H1 (cell line): ENCODE data around the gene DDX31. TPM values are rescaled to one million over a fixed set of nuclear protein-coding genes. Genes with fewer than 3 reads are reported as not detected.

Source experiments
- CTCF ChIA-PET: fragments of 300-600 bp; sonication (Branson Sonifier 250); formaldehyde crosslinking; loops from one replicate; lab custom pipeline; 2021; ENCODE audit not compliant: partially characterized antibody; lab: Charles Lee
- POLR2A ChIA-PET: fragments of 300-600 bp; sonication (Branson Sonifier 250); formaldehyde crosslinking; loops from one replicate; lab custom pipeline; 2021; ENCODE audit warnings: inconsistent platforms; ENCODE audit not compliant: partially characterized antibody; lab: Charles Lee
- DNase-seq, 2 experiments: peaks; one replicate each; pipeline versions ENCODE4 v3.0.0 to v3.0.0-alpha.2; 2010 to 2022; ENCODE audit warnings: low spot score in 2 of 2, low read depth in 1 of 2, mixed read lengths in 1 of 2
- FAIRE-seq: peaks from 2 replicates; lab custom pipeline; 2011; peaks lifted over from hg19 to GRCh38; lab: Jason Lieb, UNC
- H2AFZ ChIP-seq: 2 replicates; pipeline ENCODE4 v1.8.1; 2012; ENCODE audit warnings: low read length, inconsistent platforms
- H2AK5ac ChIP-seq: 2 replicates; pipeline ENCODE4 v1.6.1; 2013; ENCODE audit warnings: low read depth, low read length
- H2BK120ac ChIP-seq: replicated peaks from 2 replicates; pipeline ENCODE3; 2013; ENCODE audit warnings: low read depth, low read length, inconsistent platforms
- H2BK12ac ChIP-seq: 2 replicates; pipeline ENCODE4 v1.6.1; 2013; ENCODE audit warnings: low read depth, low read length
- H2BK15ac ChIP-seq: 2 replicates; pipeline ENCODE4 v1.6.1; 2013; ENCODE audit warnings: low read length
- H2BK20ac ChIP-seq: 2 replicates; pipeline ENCODE4 v1.6.1; 2013; ENCODE audit warnings: low read length
- H2BK5ac ChIP-seq: 2 replicates; pipeline ENCODE4 v1.6.1; 2013; ENCODE audit warnings: low read depth, low read length
- H3K14ac ChIP-seq: 2 replicates; pipeline ENCODE4 v1.6.1; 2013; ENCODE audit warnings: inconsistent platforms; ENCODE audit not compliant: insufficient read length
- H3K18ac ChIP-seq: 2 replicates; pipeline ENCODE4 v1.6.1; 2013; ENCODE audit warnings: low read length; ENCODE audit errors: extremely low read depth
- H3K23ac ChIP-seq: 2 replicates; pipeline ENCODE4 v1.6.1; 2013; ENCODE audit warnings: inconsistent platforms; ENCODE audit not compliant: insufficient read length
- H3K23me2 ChIP-seq: 2 replicates; pipeline ENCODE4 v1.6.1; 2013; ENCODE audit warnings: low read depth, low read length
- H3K27ac ChIP-seq: 2 replicates; pipeline ENCODE4 v1.6.1; 2011; ENCODE audit warnings: low read depth, low read length, inconsistent platforms
- H3K27me3 ChIP-seq, 4 experiments: replicated peaks in 1 of 4; 1 replicate in 1 of 4; 2 replicates in 3 of 4; pipeline versions ENCODE4 v1.6.1 to v1.8.1; 2011 to 2013; ENCODE audit warnings: low read length in 3 of 4, mild to moderate bottlenecking in 3 of 4, inconsistent platforms in 2 of 4, mixed read lengths in 2 of 4, moderate library complexity in 1 of 4; ENCODE audit not compliant: control insufficient read depth in 3 of 4, insufficient read depth in 3 of 4; ENCODE audit errors: extremely low read depth in 1 of 4
- H3K36me3 ChIP-seq, 4 experiments: 2 replicates each; pipeline versions ENCODE4 v1.6.1 to v1.8.1; 2011 to 2013; ENCODE audit warnings: mild to moderate bottlenecking in 4 of 4, low read length in 3 of 4, moderate library complexity in 2 of 4, control low read depth in 1 of 4, inconsistent platforms in 1 of 4; ENCODE audit not compliant: insufficient read depth in 4 of 4, control insufficient read depth in 2 of 4
- H3K4ac ChIP-seq: replicated peaks from 2 replicates; pipeline ENCODE3; 2013; ENCODE audit warnings: low read length, low read depth, mixed read lengths, inconsistent platforms; ENCODE audit not compliant: insufficient read length
- H3K4me1 ChIP-seq, 4 experiments: replicated peaks in 1 of 4; 1 replicate in 1 of 4; 2 replicates in 3 of 4; pipeline versions ENCODE4 v1.6.1 to v1.8.1; 2011 to 2013; ENCODE audit warnings: low read length in 3 of 4, inconsistent platforms in 2 of 4, mixed read lengths in 1 of 4; ENCODE audit not compliant: insufficient read depth in 4 of 4, control insufficient read depth in 3 of 4
- H3K4me2 ChIP-seq, 2 experiments: 2 replicates each; pipeline versions ENCODE4 v1.6.1 to v1.8.1; 2011 to 2013; ENCODE audit warnings: low read depth in 2 of 2, low read length in 2 of 2, control low read depth in 1 of 2, inconsistent platforms in 1 of 2, mild to moderate bottlenecking in 1 of 2; ENCODE audit not compliant: insufficient read depth in 1 of 2
- H3K4me3 ChIP-seq, 4 experiments: fragments of 200-600, 300-600 bp in 1 of 4; sonication (generic), shearing (Covaris generic), sonication (Bioruptor Twin) in 1 of 4; 2 replicates each; pipeline versions ENCODE4 v1.5.1 to v1.8.1; 2011 to 2016; ENCODE audit warnings: low read length in 4 of 4, low read depth in 3 of 4, control low read depth in 2 of 4, inconsistent platforms in 2 of 4, mild to moderate bottlenecking in 2 of 4, mixed read lengths in 1 of 4, moderate library complexity in 1 of 4; ENCODE audit not compliant: insufficient read depth in 2 of 4; ENCODE audit errors: extremely low read depth in 1 of 4
- H3K56ac ChIP-seq: replicated peaks from 2 replicates; pipeline ENCODE3; 2013; ENCODE audit warnings: low read depth, mild to moderate bottlenecking, mixed read lengths, low read length, inconsistent platforms; ENCODE audit not compliant: insufficient read length
- H3K79me1 ChIP-seq: 2 replicates; pipeline ENCODE4 v1.6.1; 2013; ENCODE audit warnings: low read depth, low read length, control low read depth
- H3K79me2 ChIP-seq, 2 experiments: 2 replicates each; pipeline versions ENCODE4 v1.6.1 to v1.8.1; 2012 to 2013; ENCODE audit warnings: low read length in 2 of 2, mild to moderate bottlenecking in 2 of 2, inconsistent platforms in 1 of 2; ENCODE audit not compliant: insufficient read depth in 2 of 2, control insufficient read depth in 1 of 2
- H3K9ac ChIP-seq, 4 experiments: replicated peaks in 1 of 4; 1 replicate in 1 of 4; 2 replicates in 3 of 4; pipeline versions ENCODE4 v1.6.1 to v1.8.1; 2011 to 2013; ENCODE audit warnings: low read depth in 3 of 4, low read length in 3 of 4, control low read depth in 2 of 4, mild to moderate bottlenecking in 2 of 4, moderate library complexity in 2 of 4, inconsistent platforms in 1 of 4; ENCODE audit errors: extremely low read depth in 1 of 4
- H3K9me3 ChIP-seq, 2 experiments: 2 replicates each; pipeline versions ENCODE4 v1.6.1 to v1.8.1; 2012 to 2013; ENCODE audit warnings: mild to moderate bottlenecking in 2 of 2, moderate library complexity in 2 of 2, control low read depth in 1 of 2, inconsistent platforms in 1 of 2, low read depth in 1 of 2, low read length in 1 of 2, mixed read lengths in 1 of 2; ENCODE audit not compliant: insufficient read depth in 2 of 2
- H4K20me1 ChIP-seq, 2 experiments: replicated peaks in 1 of 2; 2 replicates each; pipeline versions ENCODE3 to v1.8.1; 2011 to 2013; ENCODE audit warnings: inconsistent platforms in 2 of 2, low read length in 2 of 2, mild to moderate bottlenecking in 1 of 2; ENCODE audit not compliant: insufficient read depth in 2 of 2, control insufficient read depth in 1 of 2
- H4K5ac ChIP-seq: 2 replicates; pipeline ENCODE4 v1.6.1; 2013; ENCODE audit warnings: low read length, low read depth, mixed read lengths, inconsistent platforms; ENCODE audit not compliant: insufficient read length
- H4K8ac ChIP-seq: 2 replicates; pipeline ENCODE4 v1.8.0; 2013; ENCODE audit warnings: mild to moderate bottlenecking, moderate library complexity, low read length, inconsistent platforms; ENCODE audit not compliant: insufficient read depth; ENCODE audit errors: extremely low read depth
- H4K91ac ChIP-seq: replicated peaks from 2 replicates; pipeline ENCODE3; 2013; ENCODE audit warnings: low read length, mixed read lengths, inconsistent platforms; ENCODE audit not compliant: insufficient read length
- ATF3 ChIP-seq: IDR thresholded peaks from 2 replicates; pipeline ENCODE4 v1.6.1; 2011; ENCODE audit warnings: low read depth, mild to moderate bottlenecking, low read length; ENCODE audit not compliant: insufficient read depth
- E2F6 ChIP-seq: IDR thresholded peaks from 2 replicates; pipeline ENCODE4 v1.6.1; 2012; ENCODE audit warnings: inconsistent platforms
- JUND ChIP-seq: IDR thresholded peaks from 2 replicates; pipeline ENCODE4 v1.6.1; 2011; ENCODE audit warnings: mild to moderate bottlenecking, improper control_type of control experiment, low read length
- KDM4A ChIP-seq: IDR thresholded peaks from one replicate; pipeline ENCODE4 v1.7.1; 2012; ENCODE audit warnings: low read depth, mild to moderate bottlenecking, moderate library complexity, low read length, inconsistent platforms; ENCODE audit not compliant: severe bottlenecking
- KDM5A ChIP-seq: fragments of 200-600 bp; IDR thresholded peaks from 2 replicates; pipeline ENCODE4 v1.7.1; 2012; ENCODE audit warnings: mild to moderate bottlenecking, low read length, inconsistent platforms, mixed read lengths
- POLR2A ChIP-seq, 2 experiments: IDR thresholded peaks; 1 replicate in 1 of 2; 2 replicates in 1 of 2; pipeline ENCODE4 v1.6.1; 2011; ENCODE audit warnings: low read depth in 2 of 2, low read length in 2 of 2, mild to moderate bottlenecking in 2 of 2; ENCODE audit errors: control extremely low read depth in 1 of 2
- SIRT6 ChIP-seq: IDR thresholded peaks from one replicate; pipeline ENCODE4 v1.7.1; 2012; ENCODE audit warnings: low read length, inconsistent platforms
- SIX5 ChIP-seq: IDR thresholded peaks from 2 replicates; pipeline ENCODE4 v1.6.1; 2011; ENCODE audit warnings: mild to moderate bottlenecking, low read depth, low read length
- SP4 ChIP-seq: IDR thresholded peaks from 2 replicates; pipeline ENCODE4 v1.6.1; 2012; ENCODE audit warnings: low read length, inconsistent platforms
- YY1 ChIP-seq: IDR thresholded peaks from 2 replicates; pipeline ENCODE4 v1.6.1; 2011; ENCODE audit warnings: low read depth, mild to moderate bottlenecking, low read length
- WGBS, 2 experiments: shearing (Covaris generic) in 1 of 2; methylation state at CpG; one replicate each; pipeline versions ENCODE4 v1.1.6 to v1.1.7; 2013 to 2015; ENCODE audit warnings: low lambda C conversion rate in 2 of 2, mixed read lengths in 2 of 2, inconsistent platforms in 1 of 2, low coverage in 1 of 2, missing lambda C conversion rate in 1 of 2; ENCODE audit not compliant: insufficient replicate concordance in 2 of 2, insufficient coverage in 1 of 2, insufficient read length in 1 of 2; ENCODE audit errors: extremely low coverage in 1 of 2, missing lambda C conversion rate in 1 of 2; 5-methylcytosine and 5-hydroxymethylcytosine counted together
- polyA plus RNA-seq, 7 experiments: library from polyadenylated mRNA; depleted of rRNA in 3 of 7; stranded (reverse) in 5 of 7; unstranded in 2 of 7; fragments of >200 nt in 5 of 7; fragments of 200-250 nt in 2 of 7; gene quantifications; 1 replicate in 5 of 7; 2 replicates in 1 of 7; 4 replicates in 1 of 7; pipeline versions ENCODE4 v1.2.1 to v1.2.3, GENCODE V29; 2011 to 2013; ENCODE audit warnings: missing spikeins in 2 of 7, mixed read lengths in 2 of 7
- total RNA-seq: library from RNA; stranded (reverse); fragmentation: NEBNext Ultra II Directional; extraction: Animal tissue kit (Norgen Biotek cat#: 25700); gene quantifications from 2 replicates; pipeline ENCODE4 v1.2.1, GENCODE V29; 2021

DDX31 gene
- total and polyA plus RNA-seq, 2 of the 8 experiments (the other 6 are each of a cell fraction or from before 2014, with no cell fraction given), result 9.5 to 23.7 TPM

- Histone ChIP-seq H3K56ac (no peak overlapping the region), H4K20me1 (peaks cover 0 to 2% of the 10 kb centered on the region in 2 experiments), H3K4ac (no peak overlapping the region), H4K5ac (no peak overlapping the region), H2BK120ac (no peak overlapping the region), H3K27ac (no peak overlapping the region), H3K18ac (no peak overlapping the region), H3K4me1 (no peaks in the 10 kb centered on the region), H3K9me3 (peaks cover 0 to 2% of the 10 kb centered on the region in 2 experiments; a peak in 1 of 4 replicates), H2BK20ac (no peak overlapping the region), H3K14ac (no peak overlapping the region), H4K8ac (no peak overlapping the region), H3K79me2 (no peaks in the 10 kb centered on the region), H3K23ac (no peak overlapping the region), H2AK5ac (no peak overlapping the region), H2BK15ac (no peak overlapping the region), H3K23me2 (no peaks in the 10 kb centered on the region; the same call in 1 of the 2 replicates), H2BK5ac (no peak overlapping the region), H3K36me3 (no peaks in the 10 kb centered on the region), H3K79me1 (no peaks in the 10 kb centered on the region), H2BK12ac (no peak overlapping the region), H4K91ac (no peak overlapping the region), H3K27me3 (no peaks in the 10 kb centered on the region), H3K4me3 (no peak overlapping the region), H3K9ac (no peak overlapping the region), H3K4me2 (no peak overlapping the region), H2AFZ (no peak overlapping the region)
- DNase-seq (no peak), FAIRE-seq (no peak)
- CTCF ChIA-PET, result interaction anchor here (1.3 kb wide), 1 partner anchor 66 kb away, joined by 3 read pairs; no protein-coding TSS in a partner anchor
- POLR2A ChIA-PET, result no interaction called here
- 83% methylated on average over 2 of the region's 2 CpGs; no CpG with 5 or more reads in 1 of the 2 experiments for WGBS, 2 experiments
- TF ChIP-seq SP4, result no peak
- TF ChIP-seq KDM5A, result no peak
- no peak for TF ChIP-seq E2F6
- TF ChIP-seq POLR2A (IDR thresholded peaks at IDR 0.05; ENCODE audit: control extremely low read depth in 1 of 2, low read depth in 2 of 2, low read length in 2 of 2), result no peak
- TF ChIP-seq YY1, result no peak
- TF ChIP-seq SIX5, result no peak
- TF ChIP-seq ATF3, result no peak
- no peak for TF ChIP-seq JUND
- no peak for TF ChIP-seq KDM4A
- no peak for TF ChIP-seq SIRT6
These were observed 115.0 kb downstream of the DDX31 start for GRCh38 chr9:132554755-132555154.
